ENCODE measurements around the gene C6.

C6 gene

DNA sequence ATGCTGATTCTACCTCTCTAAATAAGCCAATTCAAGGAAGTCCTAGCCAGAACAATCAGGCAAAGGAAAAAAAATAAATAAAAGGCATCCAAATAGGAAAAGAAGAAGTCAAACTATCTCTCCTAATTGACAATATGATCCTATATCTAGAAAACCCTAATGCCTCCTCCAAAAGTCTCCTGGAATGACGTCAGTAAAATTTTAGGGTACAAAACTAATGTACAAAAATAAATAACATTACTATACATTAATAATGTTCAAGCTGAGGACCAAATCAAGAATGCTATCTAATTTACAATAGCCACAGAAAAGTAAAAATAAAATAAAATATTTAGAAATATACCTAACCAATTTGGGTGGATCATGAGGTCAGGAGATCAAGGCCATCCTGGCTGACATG, 33.8 kb upstream of the C6 start:
- Histone ChIP-seq H3K36me3 (ENCODE audit: low read depth) (no peaks in the 10 kb centered on the region), H3K4me1 (ENCODE audit: insufficient read depth, poor library complexity, severe bottlenecking) (no peaks in the 10 kb centered on the region), H3K9me3 (ENCODE audit: severe bottlenecking) (no peaks in the 10 kb centered on the region), H3K4me3 (ENCODE audit: severe bottlenecking) (no peak overlapping the region), H3K27ac (ENCODE audit: poor library complexity, severe bottlenecking) (no peak overlapping the region), H3K27me3 (ENCODE audit: insufficient read depth, poor library complexity, severe bottlenecking) (no peaks in the 10 kb centered on the region)
- ATAC-seq (ENCODE audit: low read depth) (no peak), DNase-seq (ENCODE audit: low spot score) (no peak)
- TF ChIP-seq, protein P1, sequence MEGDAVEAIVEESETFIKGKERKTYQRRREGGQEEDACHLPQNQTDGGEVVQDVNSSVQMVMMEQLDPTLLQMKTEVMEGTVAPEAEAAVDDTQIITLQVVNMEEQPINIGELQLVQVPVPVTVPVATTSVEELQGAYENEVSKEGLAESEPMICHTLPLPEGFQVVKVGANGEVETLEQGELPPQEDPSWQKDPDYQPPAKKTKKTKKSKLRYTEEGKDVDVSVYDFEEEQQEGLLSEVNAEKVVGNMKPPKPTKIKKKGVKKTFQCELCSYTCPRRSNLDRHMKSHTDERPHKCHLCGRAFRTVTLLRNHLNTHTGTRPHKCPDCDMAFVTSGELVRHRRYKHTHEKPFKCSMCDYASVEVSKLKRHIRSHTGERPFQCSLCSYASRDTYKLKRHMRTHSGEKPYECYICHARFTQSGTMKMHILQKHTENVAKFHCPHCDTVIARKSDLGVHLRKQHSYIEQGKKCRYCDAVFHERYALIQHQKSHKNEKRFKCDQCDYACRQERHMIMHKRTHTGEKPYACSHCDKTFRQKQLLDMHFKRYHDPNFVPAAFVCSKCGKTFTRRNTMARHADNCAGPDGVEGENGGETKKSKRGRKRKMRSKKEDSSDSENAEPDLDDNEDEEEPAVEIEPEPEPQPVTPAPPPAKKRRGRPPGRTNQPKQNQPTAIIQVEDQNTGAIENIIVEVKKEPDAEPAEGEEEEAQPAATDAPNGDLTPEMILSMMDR (IDR thresholded peaks at IDR 0.05; ENCODE audit: poor library complexity, severe bottlenecking), result no peak

DNA sequence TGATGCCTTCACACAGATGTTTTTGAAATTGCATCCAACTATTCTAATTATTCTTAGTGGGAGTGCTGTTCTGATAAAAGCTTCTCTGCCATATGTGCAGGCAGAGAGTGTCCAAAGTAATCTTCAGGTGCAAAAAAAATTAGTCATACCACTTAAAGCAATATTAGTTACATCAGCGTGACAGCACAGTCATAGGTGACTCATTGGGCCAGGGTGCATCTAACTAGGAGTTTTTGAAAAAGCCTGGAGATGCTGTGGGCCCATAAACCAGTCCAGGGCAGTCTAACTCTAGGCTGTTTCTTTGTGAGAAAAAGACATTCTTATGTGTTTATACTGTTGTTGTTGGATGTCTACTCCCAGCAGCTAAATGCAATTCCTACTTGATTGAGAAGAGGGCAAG, 33.0 kb upstream of the C6 start:
- DNase-seq (ENCODE audit: low spot score), result peak; percentile 59
- TF ChIP-seq, protein P1 (IDR thresholded peaks at IDR 0.05; ENCODE audit: poor library complexity, severe bottlenecking), result no peak
- ATAC-seq (ENCODE audit: low read depth), result peak; percentile 97

DNA sequence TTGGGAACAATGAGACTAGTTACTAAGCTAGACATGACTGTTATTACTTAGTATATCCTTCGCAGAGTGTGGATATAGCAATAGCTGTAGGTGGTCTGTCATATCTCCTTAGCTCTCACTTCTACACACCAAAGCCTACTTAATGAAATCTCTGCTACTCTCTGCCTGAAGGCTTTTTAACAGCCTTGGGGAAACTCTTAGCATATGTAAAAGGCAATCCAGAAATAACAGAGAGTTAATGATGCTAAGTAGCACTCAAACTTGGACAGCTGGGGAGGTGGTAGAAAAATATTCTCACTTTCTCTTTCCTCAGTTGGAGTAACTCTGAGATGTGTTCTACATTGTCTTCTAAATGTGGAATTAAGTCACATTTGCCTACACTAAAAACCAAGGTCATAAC, 30.2 kb upstream of the C6 start:
- DNase-seq (ENCODE audit: low spot score) (no peak), ATAC-seq (ENCODE audit: low read depth) (no peak)
- no peaks in the 10 kb centered on the region for H3K36me3 ChIP-seq (ENCODE audit: low read depth)
- no peaks in the 10 kb centered on the region for H3K4me1 ChIP-seq (ENCODE audit: insufficient read depth, poor library complexity, severe bottlenecking)
- no peaks in the 10 kb centered on the region for H3K27me3 ChIP-seq (ENCODE audit: insufficient read depth, poor library complexity, severe bottlenecking)
- H3K4me3 ChIP-seq (ENCODE audit: severe bottlenecking), result no peak overlapping the region
- H3K27ac ChIP-seq (ENCODE audit: poor library complexity, severe bottlenecking), result no peak overlapping the region
- no peaks in the 10 kb centered on the region for H3K9me3 ChIP-seq (ENCODE audit: severe bottlenecking)
- TF ChIP-seq, protein P1 (IDR thresholded peaks at IDR 0.05; ENCODE audit: poor library complexity, severe bottlenecking), result no peak

More for the DNA sequence above, 33.0 kb upstream of the C6 start:
- H3K4me1 ChIP-seq (ENCODE audit: insufficient read depth, poor library complexity, severe bottlenecking), result no peaks in the 10 kb centered on the region
- H3K36me3 ChIP-seq (ENCODE audit: low read depth), result no peaks in the 10 kb centered on the region
- H3K27ac ChIP-seq (ENCODE audit: poor library complexity, severe bottlenecking), result no peak overlapping the region
- H3K4me3 ChIP-seq (ENCODE audit: severe bottlenecking), result no peak overlapping the region
- no peaks in the 10 kb centered on the region for H3K27me3 ChIP-seq (ENCODE audit: insufficient read depth, poor library complexity, severe bottlenecking)
- no peaks in the 10 kb centered on the region for H3K9me3 ChIP-seq (ENCODE audit: severe bottlenecking)

DNA sequence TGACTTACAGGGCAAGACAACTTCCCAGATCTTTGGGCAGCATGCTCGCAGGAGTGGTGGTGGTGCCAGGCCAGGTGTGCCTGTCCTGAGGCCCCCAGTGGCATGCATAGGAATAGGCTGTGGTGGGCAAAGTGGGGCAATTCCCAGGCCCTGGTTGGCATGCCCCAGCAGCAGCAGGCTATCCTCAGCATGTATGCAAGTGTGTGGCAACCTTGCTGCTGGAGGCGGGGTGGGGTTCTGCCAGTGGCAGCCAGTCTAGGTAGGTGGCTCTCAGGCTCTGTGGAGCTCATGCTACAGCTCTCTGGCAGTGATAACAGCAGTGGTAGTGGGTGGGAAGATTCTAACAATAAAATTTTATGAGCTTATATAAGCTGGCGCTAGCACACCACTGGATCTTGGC, 27.7 kb upstream of the C6 start:
- no peak overlapping the region for H3K27ac ChIP-seq (ENCODE audit: poor library complexity, severe bottlenecking)
- no peaks in the 10 kb centered on the region for H3K36me3 ChIP-seq (ENCODE audit: low read depth)
- DNase-seq (ENCODE audit: low spot score) (no peak), ATAC-seq (ENCODE audit: low read depth) (no peak)
- no peaks in the 10 kb centered on the region for H3K27me3 ChIP-seq (ENCODE audit: insufficient read depth, poor library complexity, severe bottlenecking)
- TF ChIP-seq, protein P1 (IDR thresholded peaks at IDR 0.05; ENCODE audit: poor library complexity, severe bottlenecking), result no peak
- H3K4me1 ChIP-seq (ENCODE audit: insufficient read depth, poor library complexity, severe bottlenecking), result no peaks in the 10 kb centered on the region
- no peaks in the 10 kb centered on the region for H3K9me3 ChIP-seq (ENCODE audit: severe bottlenecking)
- no peak overlapping the region for H3K4me3 ChIP-seq (ENCODE audit: severe bottlenecking)

DNA sequence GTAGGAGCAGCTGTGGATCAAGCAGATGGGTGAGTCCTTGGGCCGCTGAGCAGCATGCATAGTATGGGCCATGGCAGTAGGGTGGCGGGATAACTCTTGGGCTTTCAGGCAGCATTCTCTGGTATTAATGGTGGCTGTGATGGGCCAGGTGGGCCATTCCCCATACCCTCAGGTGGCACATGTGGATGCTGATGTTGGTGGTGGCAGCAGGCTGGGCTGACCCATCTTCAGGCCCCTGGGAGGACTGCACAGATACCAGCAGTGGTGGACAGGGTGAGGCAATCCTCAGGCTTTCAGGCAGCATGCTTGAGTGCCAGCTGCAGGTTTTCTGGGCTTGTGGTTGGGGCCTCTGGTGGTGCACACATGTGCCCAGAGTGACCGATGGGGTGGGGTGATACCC, 27.1 kb upstream of the C6 start:
- Histone ChIP-seq H3K27me3 (ENCODE audit: insufficient read depth, poor library complexity, severe bottlenecking) (no peaks in the 10 kb centered on the region), H3K36me3 (ENCODE audit: low read depth) (no peaks in the 10 kb centered on the region), H3K27ac (ENCODE audit: poor library complexity, severe bottlenecking) (no peak overlapping the region), H3K4me1 (ENCODE audit: insufficient read depth, poor library complexity, severe bottlenecking) (no peaks in the 10 kb centered on the region), H3K4me3 (ENCODE audit: severe bottlenecking) (no peak overlapping the region), H3K9me3 (ENCODE audit: severe bottlenecking) (no peaks in the 10 kb centered on the region)
- TF ChIP-seq, protein P1 (IDR thresholded peaks at IDR 0.05; ENCODE audit: poor library complexity, severe bottlenecking), result no peak
- no peak for DNase-seq (ENCODE audit: low spot score)
- no peak for ATAC-seq (ENCODE audit: low read depth)
